ENCODE measurements around the gene ALK.
A peak's percentile ranks its signal among the peaks of the same experiment; 100 is the strongest.

The ALK gene

DNA sequence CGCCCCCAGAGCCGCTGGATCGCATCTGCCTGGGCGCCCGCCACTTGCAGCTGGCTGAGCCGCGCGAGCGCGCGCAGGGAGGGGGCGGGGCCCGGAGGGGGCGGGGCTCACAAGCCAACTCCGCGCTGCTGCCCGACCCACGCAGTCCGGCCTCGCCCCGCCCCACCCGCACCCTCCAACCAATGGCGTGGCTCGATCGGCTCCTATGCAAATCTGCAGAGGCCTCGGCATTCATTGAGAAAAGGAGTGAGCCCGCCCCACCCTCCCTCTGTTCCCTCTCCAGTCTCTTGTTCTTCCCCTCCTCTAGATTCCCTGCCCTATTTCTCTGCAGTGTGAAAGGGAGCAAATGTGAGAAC, at the start of gene ALK:
Gene ALK (minus strand): TSS at position 27 of the 356 bp plus-strand sequence. CDS start 927 bp downstream, outside the sequence.
- peak; percentile 58 to 62 for DNase-seq

DNA sequence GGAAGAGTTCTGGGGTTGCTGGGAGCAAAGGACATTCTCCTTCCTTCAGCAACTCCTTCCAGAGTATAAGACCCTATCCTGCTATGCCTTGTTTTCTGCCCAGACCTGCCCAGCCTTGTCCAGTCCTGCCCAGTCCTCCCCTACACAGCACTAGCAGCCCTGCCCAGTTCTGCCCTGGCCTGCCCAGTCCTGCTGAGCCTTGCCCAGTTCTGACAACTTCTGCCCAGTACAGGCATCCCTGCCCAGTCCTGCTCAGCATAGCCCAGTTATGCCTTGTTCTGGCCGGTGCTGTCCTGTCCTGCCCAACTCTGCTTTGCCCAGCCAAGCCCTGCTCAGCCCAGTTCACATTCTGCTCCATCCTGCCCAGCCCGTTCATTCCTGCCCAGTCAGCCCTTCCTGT, 44.9 kb upstream of the ALK start:
- DNase-seq, result no peak

DNA sequence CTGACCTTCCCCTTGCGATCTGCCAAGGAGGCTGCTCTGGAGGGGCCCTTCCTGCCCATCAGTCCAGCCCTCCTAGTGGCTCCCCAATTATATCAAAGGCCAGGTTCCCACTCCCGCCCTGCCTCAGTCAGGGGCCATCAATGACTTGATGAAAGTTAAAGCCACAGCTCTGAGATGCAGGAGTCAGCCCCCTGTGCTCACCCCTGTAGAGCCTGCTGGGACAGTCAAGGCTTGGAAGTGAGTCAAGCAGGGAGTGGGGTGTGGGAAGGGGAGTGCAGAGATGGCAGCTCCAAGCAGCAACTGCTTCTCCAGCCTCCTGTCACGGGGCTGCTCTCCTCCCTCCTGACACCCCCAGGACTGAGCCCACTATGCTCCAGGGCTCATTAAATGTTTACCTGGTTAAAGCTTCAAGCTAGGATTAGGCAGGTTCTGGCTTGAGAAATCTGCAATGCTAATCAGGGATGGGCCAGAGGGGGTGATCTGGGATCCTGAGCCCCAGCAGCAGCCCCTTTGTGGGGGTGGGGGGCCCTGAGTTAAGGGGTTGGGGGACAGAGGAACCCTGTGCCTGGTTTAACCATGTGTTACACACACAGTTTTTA, 42.7 kb upstream of the ALK start:
- DNase-seq, result no peak

DNA sequence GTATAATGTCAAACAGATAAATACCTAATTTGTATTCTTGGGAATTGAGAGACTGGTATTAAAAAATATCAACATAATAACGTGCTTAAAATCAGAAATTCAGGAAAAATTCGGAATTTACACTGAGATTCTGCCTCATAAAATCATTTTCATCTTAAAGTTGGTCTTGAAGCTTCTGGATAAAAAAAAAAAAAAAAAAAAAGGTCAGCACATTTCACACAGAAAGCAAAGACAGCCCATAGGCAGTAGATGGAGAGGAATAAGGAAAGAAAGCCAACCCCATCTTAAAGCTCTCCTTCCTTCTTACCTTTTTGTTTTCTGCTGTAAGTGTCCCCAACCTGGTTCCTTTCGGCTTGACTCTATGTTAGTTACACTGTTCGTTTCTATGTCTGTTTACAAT, 41.5 kb upstream of the ALK start:
- DNase-seq, result no peak

GRCh38 chr2:29954316-29954715, 32.9 kb upstream of the ALK start:
- DNase-seq, result no peak

DNA sequence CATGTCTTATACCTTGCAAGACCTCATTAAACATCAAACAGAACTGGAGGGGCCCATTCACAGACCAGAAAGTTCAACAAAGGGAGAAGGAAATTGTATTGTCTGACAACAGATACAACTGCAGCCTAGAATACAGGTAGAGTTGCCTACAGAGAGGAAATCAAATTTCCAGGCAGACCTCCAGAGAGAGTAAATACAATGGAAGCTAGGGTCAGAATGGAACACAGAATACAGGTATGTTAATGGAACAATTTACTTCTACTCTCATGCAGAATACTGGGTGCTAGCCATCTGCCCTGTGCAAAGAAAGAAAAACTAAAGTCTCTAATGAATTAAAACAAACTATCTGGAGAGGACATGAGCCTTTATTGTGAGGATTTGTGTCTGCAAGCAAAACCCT, 31.6 kb upstream of the ALK start:
- no peak for DNase-seq

DNA sequence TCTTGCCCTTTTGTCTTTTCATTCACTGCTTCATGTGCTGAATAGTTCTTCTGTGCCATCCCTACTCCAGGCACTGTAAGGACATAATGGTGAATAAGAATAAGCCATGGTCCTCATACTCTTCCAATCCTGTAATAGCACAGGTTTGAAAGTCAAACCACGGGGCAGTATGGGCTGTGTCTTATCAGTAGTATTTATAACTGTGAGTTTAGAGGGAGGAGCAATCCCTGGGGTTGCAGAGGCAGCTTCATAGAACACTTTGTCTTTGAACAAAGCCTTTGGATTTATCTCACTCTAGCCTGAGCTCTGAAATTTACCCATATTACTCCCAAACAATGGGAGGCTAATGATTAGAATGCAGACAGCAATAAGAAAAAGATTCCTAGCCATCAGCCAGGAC, 30.2 kb upstream of the ALK start:
- DNase-seq, result no peak

DNA sequence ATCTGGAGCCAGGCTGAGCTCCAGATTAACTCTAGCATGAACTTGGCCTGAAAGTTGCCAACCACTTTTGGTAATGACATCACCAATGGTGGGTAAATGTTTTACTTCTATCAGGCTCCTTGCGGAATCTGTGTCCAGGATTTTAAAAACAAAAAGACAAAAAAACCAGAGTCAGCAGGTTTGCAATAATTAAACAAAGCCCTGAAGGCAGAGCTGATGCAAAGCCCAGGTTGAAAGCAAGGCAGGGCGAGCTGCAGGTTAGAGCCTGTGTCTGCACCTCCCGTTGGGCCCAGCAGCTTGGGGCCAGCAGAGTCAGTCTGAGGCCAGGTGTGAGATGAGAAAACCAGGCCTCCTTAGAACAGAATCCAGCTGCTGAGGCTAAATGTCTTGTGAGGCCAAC, 29.1 kb upstream of the ALK start:
- no peak for DNase-seq

GRCh38 chr2:29949042-29949441, 27.7 kb upstream of the ALK start:
- no peak for DNase-seq

DNA sequence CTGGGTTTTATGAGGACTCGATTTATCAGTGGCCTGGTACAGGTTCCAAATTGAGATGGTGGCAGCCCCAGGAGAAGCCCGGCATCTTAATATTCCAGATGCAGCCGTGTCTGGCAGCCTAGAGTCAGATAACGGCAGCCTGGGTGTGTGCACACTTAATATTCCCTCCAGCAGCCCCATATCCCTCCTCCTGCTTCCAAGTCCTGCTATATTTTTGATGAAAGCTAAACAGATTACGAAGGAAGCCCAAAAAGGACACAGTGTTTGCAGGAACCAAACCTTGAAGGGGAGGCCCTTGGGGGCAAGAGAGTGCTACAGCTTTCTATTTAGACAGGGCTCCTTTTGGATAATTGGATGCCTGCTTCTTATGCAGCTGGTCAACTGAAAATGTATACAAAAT, 25.1 kb upstream of the ALK start:
- no peak for DNase-seq

GRCh38 chr2:29942711-29943110, 21.3 kb upstream of the ALK start:
- DNase-seq, result no peak

DNA sequence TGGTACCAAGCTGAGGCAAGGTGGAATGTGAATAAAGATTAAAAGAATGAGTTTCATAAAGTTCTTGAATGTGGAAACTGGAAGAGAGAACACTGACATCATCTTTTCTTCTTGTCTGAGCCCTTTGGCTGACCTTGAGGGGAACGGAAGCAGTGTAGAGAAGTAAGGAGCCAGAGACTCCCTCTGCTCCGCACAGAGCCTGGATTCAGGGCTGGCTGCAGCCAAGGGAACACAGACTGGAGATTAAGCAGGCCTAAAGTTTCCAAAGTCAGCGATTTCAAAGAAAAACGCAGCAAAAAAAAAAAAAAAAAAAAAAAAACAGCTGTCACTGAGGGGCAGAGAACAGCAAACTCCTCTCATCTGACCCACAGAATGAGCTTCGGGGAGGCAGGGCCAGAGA, 19.3 kb upstream of the ALK start:
- no peak for DNase-seq

GRCh38 chr2:29936020-29936419, 14.6 kb upstream of the ALK start:
- no peak for DNase-seq

DNA sequence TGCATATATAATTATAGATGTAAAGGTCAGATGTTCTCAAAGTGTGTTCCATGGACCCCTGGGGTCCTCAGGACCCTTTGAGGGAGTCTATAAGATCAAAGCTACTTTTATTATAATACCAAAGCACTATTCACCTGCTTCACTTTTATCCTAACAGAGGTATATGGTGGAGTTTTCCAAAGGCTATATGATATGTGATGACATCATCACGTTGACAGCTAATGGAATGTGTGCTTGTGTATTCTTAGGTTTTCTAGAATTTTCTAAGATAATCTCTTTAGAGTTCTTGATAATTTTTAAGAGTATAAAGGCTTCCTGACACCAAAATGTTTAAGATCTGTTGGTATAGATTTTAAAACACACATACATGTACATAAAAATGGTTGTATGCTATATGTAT, 10.4 kb upstream of the ALK start:
- no peak for DNase-seq

GRCh38 chr2:29923110-29923721, 1.8 kb upstream of the ALK start:
- DNase-seq, result peak; percentile 26 to 33

GRCh38 chr2:29922605-29923004, 1.2 kb upstream of the ALK start:
- no peak for DNase-seq

DNA sequence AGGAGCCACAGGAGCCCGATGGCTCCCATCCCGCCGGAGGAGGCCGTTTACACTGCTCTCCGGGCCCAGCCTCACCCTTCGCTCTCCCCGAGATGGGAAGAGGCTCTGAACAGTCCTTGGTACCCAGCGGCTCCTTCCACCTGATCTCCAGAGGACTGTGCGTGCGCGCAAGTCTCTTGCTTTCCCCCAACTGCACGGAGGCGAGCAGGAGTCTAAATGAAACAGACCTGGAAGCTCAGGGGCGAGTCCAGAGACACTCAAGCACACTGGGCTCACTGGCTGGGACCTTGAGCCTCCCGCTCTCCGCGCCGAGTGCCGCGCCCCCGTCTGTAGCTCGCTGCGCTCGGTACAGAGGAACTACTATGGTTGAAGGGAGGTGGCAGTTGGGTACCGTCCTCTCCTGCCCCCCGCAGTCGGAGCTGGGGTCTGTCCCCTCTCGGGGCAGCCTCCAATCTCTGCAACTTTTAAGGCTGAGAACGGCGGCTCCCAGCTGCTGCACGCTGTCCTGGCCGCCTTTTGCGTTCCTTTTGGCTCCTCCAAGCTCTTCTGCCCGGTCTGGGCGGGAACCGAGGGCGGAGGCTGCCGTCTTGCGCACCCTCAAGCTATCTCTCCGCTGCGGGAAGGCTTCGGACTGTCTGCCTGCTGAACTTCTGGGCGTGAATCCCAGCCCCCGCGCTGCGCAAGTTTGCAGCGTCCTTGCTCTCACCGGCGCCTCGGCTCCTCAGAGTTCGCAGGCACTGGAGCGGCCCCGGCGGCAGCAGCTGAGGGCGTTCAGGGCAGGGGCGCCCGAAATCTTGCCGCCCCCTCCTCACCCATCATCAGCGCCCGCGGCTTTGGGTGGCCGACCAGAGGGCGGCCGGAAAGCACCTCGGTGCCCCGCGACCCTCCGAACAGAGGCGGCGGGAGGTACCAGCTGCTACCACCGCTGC, 491 bp downstream of the ALK start:
- no peak for DNase-seq

- peak; percentile 33 to 56 for DNase-seq
These were observed 1.2 kb downstream of the ALK start for GRCh38 chr2:29920130-29920577.

- no peak for DNase-seq
These were observed 2.4 kb downstream of the ALK start for GRCh38 chr2:29918941-29919340.

- DNase-seq, result no peak
These were observed 3.6 kb downstream of the ALK start for GRCh38 chr2:29917781-29918180.

DNA sequence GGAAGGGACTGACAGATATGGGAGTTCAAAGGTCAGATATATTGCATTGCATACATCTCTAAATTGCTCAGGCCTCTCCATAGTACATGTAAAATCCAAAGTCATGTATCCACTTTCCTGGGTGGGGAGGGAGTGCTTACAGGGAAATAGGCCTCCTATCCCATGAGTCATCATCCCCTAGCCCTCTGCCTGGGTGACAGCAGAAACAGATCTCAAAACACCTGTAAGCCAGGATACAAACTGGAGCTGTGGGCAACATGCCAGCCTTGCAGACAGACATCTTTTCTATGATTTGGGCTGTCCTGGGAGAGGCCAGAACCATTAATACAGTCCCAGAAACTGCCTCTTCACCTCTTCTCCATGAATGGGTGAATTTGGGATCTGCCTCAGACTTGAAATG, 4.8 kb downstream of the ALK start:
- DNase-seq, result no peak

GRCh38 chr2:29910960-29911359, 10.4 kb downstream of the ALK start:
- DNase-seq, result no peak

DNA sequence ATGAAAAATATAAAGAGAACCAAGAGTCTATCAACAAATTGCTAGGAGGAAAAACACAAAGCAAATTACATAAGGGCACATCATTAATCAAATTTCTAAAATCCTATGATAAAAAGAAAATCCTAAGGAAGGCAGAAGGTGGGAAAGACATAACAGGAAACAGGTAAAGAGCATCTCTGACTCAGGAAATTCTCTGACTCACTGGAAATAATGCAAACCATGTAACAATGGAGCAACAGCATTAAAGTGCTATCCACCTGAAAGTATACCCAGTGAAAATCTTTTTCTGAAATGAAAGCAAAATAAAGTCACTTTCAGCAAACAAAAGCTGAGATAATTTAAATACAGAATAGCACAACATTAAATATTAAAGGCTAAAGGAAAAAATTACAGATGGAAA, 10.9 kb downstream of the ALK start:
- no peak for DNase-seq

- DNase-seq, result no peak
These were observed 19.0 kb downstream of the ALK start for GRCh38 chr2:29902356-29902755.
